HepG2 (cell line): ENCODE data around the gene MIB2.
"Not testable (repeated sequence)": the region's sequence is repeated elsewhere in the genome, so short reads cannot be mapped to it uniquely, and the experiment has no call there.

ENCODE experiments used
- CTCF ChIP-seq: sonication (generic); formaldehyde crosslinking; IDR thresholded peaks from 2 replicates; pipeline ENCODE4 v1.5.0; 2020; ENCODE audit warnings: mild to moderate bottlenecking, missing genetic modification reagents, moderate library complexity
- EP300 ChIP-seq, 3 experiments: sonication (generic) in 1 of 3; formaldehyde crosslinking in 1 of 3; IDR thresholded peaks; 2 replicates each; pipeline versions ENCODE4 v1.5.1 to v1.6.1; 2011 to 2020; ENCODE audit warnings: low read depth in 2 of 3, low read length in 2 of 3, borderline replicate concordance in 1 of 3, improper control_type of control experiment in 1 of 3, mild to moderate bottlenecking in 1 of 3, missing genetic modification reagents in 1 of 3, moderate library complexity in 1 of 3
- FOXA1 ChIP-seq, 2 experiments: fragments of 450-650 bp in 1 of 2; sonication (generic) in 1 of 2; formaldehyde crosslinking in 1 of 2; IDR thresholded peaks; 2 replicates each; pipeline versions ENCODE4 v1.4.0 to v1.6.1; 2016 to 2020; ENCODE audit warnings: missing genetic modification reagents in 1 of 2
- KLF15 ChIP-seq: sonication (generic); formaldehyde crosslinking; IDR thresholded peaks from 2 replicates; pipeline ENCODE4 v1.8.1; 2023; ENCODE audit warnings: borderline replicate concordance, mild to moderate bottlenecking, inconsistent platforms, missing genetic modification reagents, mixed read lengths
- NCOA2 ChIP-seq: sonication (generic); formaldehyde crosslinking; IDR thresholded peaks from 2 replicates; pipeline ENCODE4 v1.8.0; 2022; ENCODE audit warnings: inconsistent platforms
- POLR2A ChIP-seq, 2 experiments: IDR thresholded peaks; 2 replicates each; pipeline ENCODE4 v1.6.1; 2011; ENCODE audit warnings: low read depth in 2 of 2, low read length in 2 of 2, mild to moderate bottlenecking in 1 of 2, moderate library complexity in 1 of 2; ENCODE audit not compliant: insufficient read depth in 1 of 2
- RFX5 ChIP-seq: IDR thresholded peaks from 2 replicates; pipeline ENCODE4 v1.6.1; 2011; ENCODE audit warnings: low read depth, low read length, improper control_type of control experiment
- ZBED4 ChIP-seq: sonication (generic); formaldehyde crosslinking; IDR thresholded peaks from 2 replicates; pipeline ENCODE4 v1.4.0; 2020; ENCODE audit warnings: missing genetic modification reagents, borderline replicate concordance
- ZBTB7A ChIP-seq: sonication (generic); formaldehyde crosslinking; IDR thresholded peaks from 2 replicates; pipeline ENCODE4 v1.8.0; 2022; ENCODE audit warnings: mild to moderate bottlenecking, missing genetic modification reagents
- ZFP90 ChIP-seq: sonication (generic); formaldehyde crosslinking; IDR thresholded peaks from 2 replicates; pipeline ENCODE4 v1.8.0; 2022; ENCODE audit warnings: missing genetic modification reagents, mild to moderate bottlenecking, inconsistent platforms, borderline replicate concordance
- ZNF782 ChIP-seq: sonication (generic); formaldehyde crosslinking; IDR thresholded peaks from 2 replicates; pipeline ENCODE4 v1.4.0; 2020; ENCODE audit warnings: missing genetic modification reagents, mild to moderate bottlenecking, borderline replicate concordance
- TF ChIP-seq, protein P1 (sequence below): sonication (generic); formaldehyde crosslinking; IDR thresholded peaks from 2 replicates; pipeline ENCODE4 v1.4.0; 2020; ENCODE audit warnings: missing genetic modification reagents
- TF ChIP-seq, protein P2 (sequence below): sonication (generic); formaldehyde crosslinking; IDR thresholded peaks from 2 replicates; pipeline ENCODE4 v1.5.0; 2020; ENCODE audit warnings: mild to moderate bottlenecking, missing genetic modification reagents

DNA sequence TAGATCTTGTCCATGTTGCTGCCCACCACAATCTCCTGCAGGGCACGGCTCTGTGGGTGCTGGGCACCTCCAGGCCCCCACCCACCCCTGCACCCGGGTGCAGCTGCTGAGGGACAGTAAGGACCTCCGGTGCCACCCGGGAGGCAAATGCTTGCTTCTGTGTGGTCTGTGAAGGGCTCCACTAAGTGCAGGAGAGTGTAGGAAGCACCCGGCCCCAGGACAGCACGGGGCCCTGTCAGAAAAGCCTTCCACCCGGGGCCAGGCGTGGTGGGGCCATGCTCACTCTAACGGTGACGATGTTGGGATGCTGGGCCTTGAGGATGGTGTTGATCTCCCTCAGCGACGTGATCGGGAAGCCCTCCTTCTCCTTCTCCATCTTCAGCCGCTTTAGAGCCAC is 22.2 kb downstream of the MIB2 start:
- TF ChIP-seq, protein P1, sequence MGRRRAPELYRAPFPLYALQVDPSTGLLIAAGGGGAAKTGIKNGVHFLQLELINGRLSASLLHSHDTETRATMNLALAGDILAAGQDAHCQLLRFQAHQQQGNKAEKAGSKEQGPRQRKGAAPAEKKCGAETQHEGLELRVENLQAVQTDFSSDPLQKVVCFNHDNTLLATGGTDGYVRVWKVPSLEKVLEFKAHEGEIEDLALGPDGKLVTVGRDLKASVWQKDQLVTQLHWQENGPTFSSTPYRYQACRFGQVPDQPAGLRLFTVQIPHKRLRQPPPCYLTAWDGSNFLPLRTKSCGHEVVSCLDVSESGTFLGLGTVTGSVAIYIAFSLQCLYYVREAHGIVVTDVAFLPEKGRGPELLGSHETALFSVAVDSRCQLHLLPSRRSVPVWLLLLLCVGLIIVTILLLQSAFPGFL = not testable (repeated sequence)
- TF ChIP-seq RFX5; CTCF (CRISPR knock-in tag); ZBED4 (CRISPR knock-in tag); KLF15 (CRISPR knock-in tag); EP300 (IDR thresholded peaks at IDR 0.05; ENCODE audit: low read depth in 2 of 2, low read length in 2 of 2); EP300 (CRISPR knock-in tag; IDR thresholded peaks at IDR 0.05; ENCODE audit: borderline replicate concordance); ZFP90 (CRISPR knock-in tag); ZBTB7A (CRISPR knock-in tag); FOXA1 (IDR thresholded peaks at IDR 0.05); FOXA1 (CRISPR knock-in tag; IDR thresholded peaks at IDR 0.05); ZNF782 (CRISPR knock-in tag); NCOA2 (CRISPR knock-in tag); POLR2A (IDR thresholded peaks at IDR 0.05; ENCODE audit: insufficient read depth in 1 of 2, low read depth in 2 of 2, low read length in 2 of 2): not testable (repeated sequence)
- TF ChIP-seq, protein P2, sequence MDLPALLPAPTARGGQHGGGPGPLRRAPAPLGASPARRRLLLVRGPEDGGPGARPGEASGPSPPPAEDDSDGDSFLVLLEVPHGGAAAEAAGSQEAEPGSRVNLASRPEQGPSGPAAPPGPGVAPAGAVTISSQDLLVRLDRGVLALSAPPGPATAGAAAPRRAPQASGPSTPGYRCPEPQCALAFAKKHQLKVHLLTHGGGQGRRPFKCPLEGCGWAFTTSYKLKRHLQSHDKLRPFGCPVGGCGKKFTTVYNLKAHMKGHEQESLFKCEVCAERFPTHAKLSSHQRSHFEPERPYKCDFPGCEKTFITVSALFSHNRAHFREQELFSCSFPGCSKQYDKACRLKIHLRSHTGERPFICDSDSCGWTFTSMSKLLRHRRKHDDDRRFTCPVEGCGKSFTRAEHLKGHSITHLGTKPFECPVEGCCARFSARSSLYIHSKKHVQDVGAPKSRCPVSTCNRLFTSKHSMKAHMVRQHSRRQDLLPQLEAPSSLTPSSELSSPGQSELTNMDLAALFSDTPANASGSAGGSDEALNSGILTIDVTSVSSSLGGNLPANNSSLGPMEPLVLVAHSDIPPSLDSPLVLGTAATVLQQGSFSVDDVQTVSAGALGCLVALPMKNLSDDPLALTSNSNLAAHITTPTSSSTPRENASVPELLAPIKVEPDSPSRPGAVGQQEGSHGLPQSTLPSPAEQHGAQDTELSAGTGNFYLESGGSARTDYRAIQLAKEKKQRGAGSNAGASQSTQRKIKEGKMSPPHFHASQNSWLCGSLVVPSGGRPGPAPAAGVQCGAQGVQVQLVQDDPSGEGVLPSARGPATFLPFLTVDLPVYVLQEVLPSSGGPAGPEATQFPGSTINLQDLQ (CRISPR knock-in tag) = not testable (repeated sequence)
